Neural cell (in vitro differentiated cells): ENCODE results near the gene TPRKB.

ENCODE experiments used
- CTCF ChIP-seq: fragments of 450-650 bp; IDR thresholded peaks from 2 replicates; pipeline ENCODE4 v1.5.1; 2014; ENCODE audit warnings: antibody characterized with exemption, mild to moderate bottlenecking, moderate library complexity; ENCODE audit not compliant: poor library complexity, severe bottlenecking
- EP300 ChIP-seq: fragments of 450-650 bp; conservative IDR thresholded peaks from 2 replicates; pipeline ENCODE4 v1.6.1; 2014; ENCODE audit warnings: antibody characterized with exemption, mild to moderate bottlenecking, moderate library complexity; ENCODE audit not compliant: poor library complexity, severe bottlenecking
- EZH2 ChIP-seq: fragments of 200-600, 300-800 bp; shearing (Covaris generic), sonication (generic); IDR thresholded peaks from 2 replicates; pipeline ENCODE4 v1.6.1; 2014; ENCODE audit warnings: antibody characterized with exemption, low read length, borderline replicate concordance, mild to moderate bottlenecking; ENCODE audit not compliant: insufficient read depth, poor library complexity, severe bottlenecking
- POLR2AphosphoS5 ChIP-seq: IDR thresholded peaks from 2 replicates; pipeline ENCODE4 v1.6.1; 2012
- RAD21 ChIP-seq: fragments of 450-650 bp; conservative IDR thresholded peaks from 2 replicates; pipeline ENCODE4 v1.6.1; 2014; ENCODE audit warnings: antibody characterized with exemption, mild to moderate bottlenecking, moderate library complexity
- REST ChIP-seq: IDR thresholded peaks from 2 replicates; pipeline ENCODE4 v1.6.1; 2012; ENCODE audit warnings: borderline replicate concordance
- SMC3 ChIP-seq: fragments of 450-650 bp; conservative IDR thresholded peaks from 2 replicates; pipeline ENCODE4 v1.6.1; 2014; ENCODE audit warnings: antibody characterized with exemption, mild to moderate bottlenecking, moderate library complexity; ENCODE audit not compliant: poor library complexity
- TAF1 ChIP-seq: IDR thresholded peaks from 2 replicates; pipeline ENCODE4 v1.6.1; 2012; ENCODE audit warnings: low read depth

- no peak for TF ChIP-seq POLR2AphosphoS5
- TF ChIP-seq CTCF = no peak
- TF ChIP-seq REST = no peak
- TF ChIP-seq EZH2 = no peak
- no peak for TF ChIP-seq EP300
- TF ChIP-seq SMC3 = no peak
- no peak for TF ChIP-seq RAD21
- TF ChIP-seq TAF1 = no peak
These were observed 29.2 kb upstream of the TPRKB start for GRCh38 chr2:73766349-73766748.
